ENCODE data around the gene MCM9.

Gene MCM9

GRCh38 chr6:118867181-118867580 lies 67.8 kb downstream of the MCM9 start:
- TF ChIP-seq, protein P1, sequence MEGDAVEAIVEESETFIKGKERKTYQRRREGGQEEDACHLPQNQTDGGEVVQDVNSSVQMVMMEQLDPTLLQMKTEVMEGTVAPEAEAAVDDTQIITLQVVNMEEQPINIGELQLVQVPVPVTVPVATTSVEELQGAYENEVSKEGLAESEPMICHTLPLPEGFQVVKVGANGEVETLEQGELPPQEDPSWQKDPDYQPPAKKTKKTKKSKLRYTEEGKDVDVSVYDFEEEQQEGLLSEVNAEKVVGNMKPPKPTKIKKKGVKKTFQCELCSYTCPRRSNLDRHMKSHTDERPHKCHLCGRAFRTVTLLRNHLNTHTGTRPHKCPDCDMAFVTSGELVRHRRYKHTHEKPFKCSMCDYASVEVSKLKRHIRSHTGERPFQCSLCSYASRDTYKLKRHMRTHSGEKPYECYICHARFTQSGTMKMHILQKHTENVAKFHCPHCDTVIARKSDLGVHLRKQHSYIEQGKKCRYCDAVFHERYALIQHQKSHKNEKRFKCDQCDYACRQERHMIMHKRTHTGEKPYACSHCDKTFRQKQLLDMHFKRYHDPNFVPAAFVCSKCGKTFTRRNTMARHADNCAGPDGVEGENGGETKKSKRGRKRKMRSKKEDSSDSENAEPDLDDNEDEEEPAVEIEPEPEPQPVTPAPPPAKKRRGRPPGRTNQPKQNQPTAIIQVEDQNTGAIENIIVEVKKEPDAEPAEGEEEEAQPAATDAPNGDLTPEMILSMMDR (IDR thresholded peaks at IDR 0.05; ENCODE audit: low read depth, low read length, poor library complexity, severe bottlenecking): no peak
- no peak for TF ChIP-seq EZH2phosphoT487 (IDR thresholded peaks at IDR 0.05; ENCODE audit: borderline replicate concordance, low read length)
- H3K4me3 ChIP-seq (ENCODE audit: low read length): no peak overlapping the region
- peaks cover 44% of the 10 kb centered on the region for H3K79me2 ChIP-seq (ENCODE audit: control insufficient read depth, low read length)
- no peaks in the 10 kb centered on the region for H3K27me3 ChIP-seq (ENCODE audit: control insufficient read depth, low read length)
- H3K36me3 ChIP-seq (ENCODE audit: control insufficient read depth, low read length): no peaks in the 10 kb centered on the region
- peaks cover 7% of the 10 kb centered on the region; the same call in 1 of the 2 replicates for H3K4me1 ChIP-seq (ENCODE audit: control insufficient read depth, low read length)
- no peaks in the 10 kb centered on the region for H3F3A ChIP-seq (ENCODE audit: control insufficient read depth, insufficient read depth)
- no peaks in the 10 kb centered on the region for H3K9me3 ChIP-seq (ENCODE audit: control insufficient read depth, insufficient read depth, low read length)
- no peaks in the 10 kb centered on the region for H4K20me1 ChIP-seq (ENCODE audit: control insufficient read depth, insufficient read depth, low read depth, low read length)
- no peak overlapping the region for H3K4me2 ChIP-seq (ENCODE audit: low read length)
- H3K27ac ChIP-seq (ENCODE audit: low read depth, low read length): no peak overlapping the region
- no peaks in the 10 kb centered on the region for H3K9me2 ChIP-seq (replicated peaks; ENCODE audit: control insufficient read depth, low read length)

DNA sequence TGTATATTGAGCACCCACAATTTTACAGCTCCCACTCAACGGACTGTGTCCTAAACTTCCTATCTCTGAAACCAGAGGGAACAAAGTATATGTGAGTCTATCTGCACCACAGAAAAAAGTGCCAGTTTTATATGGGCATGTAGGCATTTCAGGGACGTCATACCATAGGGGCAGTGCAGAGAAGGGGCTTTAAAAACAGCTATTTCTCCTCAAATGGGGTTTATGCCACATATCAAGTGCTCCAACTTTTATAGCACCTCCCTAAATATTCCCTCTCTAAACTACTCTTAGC lies 69.9 kb downstream of the MCM9 start:
- Histone ChIP-seq H3K4me1 (ENCODE audit: control insufficient read depth, low read length) (peaks cover 7% of the 10 kb centered on the region; the same call in 1 of the 2 replicates), H3K9me2 (replicated peaks; ENCODE audit: control insufficient read depth, low read length) (no peaks in the 10 kb centered on the region), H3K27ac (ENCODE audit: low read depth, low read length) (no peak overlapping the region), H3K9me3 (ENCODE audit: control insufficient read depth, insufficient read depth, low read length) (peaks cover 8% of the 10 kb centered on the region; the same call in 1 of the 2 replicates), H3K4me3 (ENCODE audit: low read length) (no peak overlapping the region), H3F3A (ENCODE audit: control insufficient read depth, insufficient read depth) (no peaks in the 10 kb centered on the region), H3K79me2 (ENCODE audit: control insufficient read depth, low read length) (peaks cover 25% of the 10 kb centered on the region), H4K20me1 (ENCODE audit: control insufficient read depth, insufficient read depth, low read depth, low read length) (no peaks in the 10 kb centered on the region), H3K27me3 (ENCODE audit: control insufficient read depth, low read length) (no peaks in the 10 kb centered on the region), H3K4me2 (ENCODE audit: low read length) (no peak overlapping the region), H3K36me3 (ENCODE audit: control insufficient read depth, low read length) (no peaks in the 10 kb centered on the region; the same call in 1 of the 2 replicates)
- no peak for TF ChIP-seq EZH2phosphoT487 (IDR thresholded peaks at IDR 0.05; ENCODE audit: borderline replicate concordance, low read length)
- TF ChIP-seq, protein P1 (IDR thresholded peaks at IDR 0.05; ENCODE audit: low read depth, low read length, poor library complexity, severe bottlenecking): no peak

DNA sequence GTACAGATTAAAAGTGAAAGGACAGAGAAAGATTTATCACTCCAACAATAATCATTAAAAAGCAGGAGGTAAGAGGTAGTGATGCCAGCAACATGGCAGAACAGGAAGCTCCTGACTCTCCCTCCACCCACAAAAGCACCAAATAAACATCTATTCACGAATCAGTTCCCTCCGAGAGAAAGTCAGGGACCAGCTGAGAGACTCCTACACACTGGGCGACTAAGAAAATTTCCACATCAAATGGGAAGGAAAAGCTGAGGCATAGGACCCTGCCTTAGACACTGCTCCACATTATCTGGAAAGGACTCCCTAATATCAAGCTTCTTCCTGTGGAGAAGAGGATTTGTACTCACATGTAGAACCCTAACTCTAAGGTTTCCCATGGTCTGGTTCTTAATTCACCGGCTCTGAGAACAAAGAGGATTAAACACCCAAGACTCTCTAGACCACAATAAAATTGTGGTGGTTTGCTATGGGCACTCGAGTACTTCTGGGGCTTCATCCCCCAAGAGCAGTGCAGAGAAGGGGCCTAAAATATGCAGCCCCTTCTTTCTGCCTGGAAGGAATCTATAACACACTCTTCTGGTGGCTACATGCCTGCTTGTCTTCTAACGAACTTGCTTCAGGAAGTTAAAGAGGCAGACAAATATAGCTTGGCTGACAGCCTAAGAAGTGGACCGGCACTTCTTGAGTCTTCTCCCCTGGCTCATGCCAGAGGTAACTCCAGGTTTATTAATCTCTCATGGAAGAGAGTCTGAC lies 70.4 kb downstream of the MCM9 start:
- H3K9me2 ChIP-seq (replicated peaks; ENCODE audit: control insufficient read depth, low read length): no peaks in the 10 kb centered on the region
- H3K4me3 ChIP-seq (ENCODE audit: low read length): no peak overlapping the region
- no peak overlapping the region for H3K27ac ChIP-seq (ENCODE audit: low read depth, low read length)
- H3F3A ChIP-seq (ENCODE audit: control insufficient read depth, insufficient read depth): no peaks in the 10 kb centered on the region
- no peaks in the 10 kb centered on the region; the same call in 1 of the 2 replicates for H3K36me3 ChIP-seq (ENCODE audit: control insufficient read depth, low read length)
- H3K79me2 ChIP-seq (ENCODE audit: control insufficient read depth, low read length): peaks cover 19% of the 10 kb centered on the region
- H3K4me2 ChIP-seq (ENCODE audit: low read length): no peak overlapping the region
- no peaks in the 10 kb centered on the region for H3K27me3 ChIP-seq (ENCODE audit: control insufficient read depth, low read length)
- peaks cover 8% of the 10 kb centered on the region; the same call in 1 of the 2 replicates for H3K9me3 ChIP-seq (ENCODE audit: control insufficient read depth, insufficient read depth, low read length)
- TF ChIP-seq, protein P1 (IDR thresholded peaks at IDR 0.05; ENCODE audit: low read depth, low read length, poor library complexity, severe bottlenecking): no peak
- TF ChIP-seq EZH2phosphoT487 (IDR thresholded peaks at IDR 0.05; ENCODE audit: borderline replicate concordance, low read length): no peak
- H3K4me1 ChIP-seq (ENCODE audit: control insufficient read depth, low read length): peaks cover 7% of the 10 kb centered on the region; the same call in 1 of the 2 replicates
- H4K20me1 ChIP-seq (ENCODE audit: control insufficient read depth, insufficient read depth, low read depth, low read length): no peaks in the 10 kb centered on the region
